T-cell (primary cell): ENCODE results near the gene UPK3A. TPM values are rescaled to one million over a fixed set of nuclear protein-coding genes. Genes with fewer than 3 reads are reported as not detected.

ENCODE experiments used
- ATAC-seq, 4 experiments: fragments of 200-7000 bp in 3 of 4; fragments of 150-1000 bp in 1 of 4; cut with Tn5 transposase; replicated peaks in 1 of 4; 1 replicate in 3 of 4; 2 replicates in 1 of 4; pipeline ENCODE4 v1.10.0; 2021; ENCODE audit warnings: moderate library complexity in 3 of 4, mild to moderate bottlenecking in 2 of 4, moderate number of reproducible peaks in 1 of 4
- CTCF ChIA-PET, 2 donors: fragments of 300-600 bp; sonication (Branson Sonifier 250); formaldehyde crosslinking; loops; one replicate each; lab custom pipeline; 2022; ENCODE audit warnings: antibody characterized with exemption in 2 of 2; lab: Charles Lee
- POLR2A ChIA-PET, 2 donors: fragments of 300-600 bp; sonication (Branson Sonifier 250); formaldehyde crosslinking; loops; one replicate each; lab custom pipeline; 2022; ENCODE audit warnings: antibody characterized with exemption in 2 of 2; lab: Charles Lee
- DNase-seq, 35 experiments: peaks; one replicate each; pipeline versions ENCODE4 v3.0.0 to v3.0.0-alpha.2; 2013 to 2023
- H3K27ac ChIP-seq: one replicate; pipeline ENCODE4 v1.5.1; 2013; ENCODE audit warnings: low read length
- H3K27me3 ChIP-seq, 2 experiments: replicated peaks in 1 of 2; 1 replicate in 1 of 2; 2 replicates in 1 of 2; pipeline versions ENCODE4 v1.6.1 to v1.7.0; 2013; ENCODE audit warnings: low read length in 1 of 2, mixed read lengths in 1 of 2; ENCODE audit not compliant: control insufficient read depth in 2 of 2, insufficient read depth in 2 of 2; ENCODE audit errors: extremely low read depth in 1 of 2
- H3K36me3 ChIP-seq, 2 donors: 1 replicate in 1 of 2; 2 replicates in 1 of 2; pipeline versions ENCODE4 v1.6.1 to v1.7.0; 2013; ENCODE audit warnings: low read length in 1 of 2; ENCODE audit not compliant: control insufficient read depth in 2 of 2, insufficient read depth in 1 of 2; ENCODE audit errors: extremely low read depth in 1 of 2
- H3K4me1 ChIP-seq, 2 experiments: 1 replicate in 1 of 2; 2 replicates in 1 of 2; pipeline versions ENCODE4 v1.6.1 to v1.7.0; 2013; ENCODE audit warnings: low read length in 2 of 2, mixed read lengths in 1 of 2; ENCODE audit not compliant: insufficient read depth in 2 of 2, control insufficient read depth in 1 of 2; ENCODE audit errors: extremely low read depth in 1 of 2
- H3K4me3 ChIP-seq, 2 donors: 1 replicate in 1 of 2; 2 replicates in 1 of 2; pipeline versions ENCODE4 v1.5.1 to v1.7.0; 2013; ENCODE audit warnings: mild to moderate bottlenecking in 2 of 2, low read length in 1 of 2, moderate library complexity in 1 of 2; ENCODE audit not compliant: control insufficient read depth in 1 of 2; ENCODE audit errors: extremely low read depth in 1 of 2
- H3K9me3 ChIP-seq: 2 replicates; pipeline ENCODE4 v1.7.0; 2013
- H3K27ac Mint-ChIP-seq, 2 donors: one replicate each; pipeline ENCODE4 v1.8.0; 2020 to 2021; ENCODE audit warnings: mild to moderate bottlenecking in 2 of 2, mixed read lengths in 2 of 2
- H3K27me3 Mint-ChIP-seq, 2 donors: one replicate each; pipeline ENCODE4 v1.8.0; 2021 to 2022; ENCODE audit warnings: mixed read lengths in 2 of 2
- H3K36me3 Mint-ChIP-seq: one replicate; pipeline ENCODE4 v1.8.0; 2021; ENCODE audit warnings: mixed read lengths
- H3K4me1 Mint-ChIP-seq, 3 donors: one replicate each; pipeline ENCODE4 v1.8.0; 2020 to 2022; ENCODE audit warnings: mixed read lengths in 3 of 3, mild to moderate bottlenecking in 1 of 3
- H3K4me3 Mint-ChIP-seq, 3 donors: one replicate each; pipeline ENCODE4 v1.8.0; 2020 to 2022; ENCODE audit warnings: mild to moderate bottlenecking in 3 of 3, mixed read lengths in 3 of 3, moderate library complexity in 3 of 3
- H3K9me3 Mint-ChIP-seq, 3 donors: one replicate each; pipeline ENCODE4 v1.8.0; 2020 to 2022; ENCODE audit warnings: mixed read lengths in 3 of 3
- WGBS: methylation state at CpG from one replicate; pipeline ENCODE4 v1.1.5; 2013; ENCODE audit warnings: missing lambda C conversion rate; ENCODE audit not compliant: insufficient coverage; 5-methylcytosine and 5-hydroxymethylcytosine counted together
- total RNA-seq, 35 experiments: library from RNA in 6 of 35; stranded (reverse) in 6 of 35; fragments of 120-200 nt in 1 of 35; gene quantifications; one replicate each; pipeline versions ENCODE4 v1.2.1 to v1.2.4 and lab custom pipeline; 2013 to 2026

UPK3A gene
- total RNA-seq, 5 donors from 2014 or later (not counting 1 experiment from before 2014, with no cell fraction given): not detected

GRCh38 chr22:45306139-45306538 lies 21.4 kb downstream of the UPK3A start:
- H3K27me3 Mint-ChIP-seq: no peaks in the 10 kb centered on the region
- peaks cover 4% of the 10 kb centered on the region for H3K36me3 Mint-ChIP-seq
- WGBS: 98% methylated on average over 8 of the region's 9 CpGs
- ChIA-PET POLR2A (no interaction called here), CTCF (interaction anchor here in 1 of 2 donors (0.5 kb wide), 1 partner anchor 35 kb away, joined by 3 read pairs; no protein-coding TSS in a partner anchor)
- Histone ChIP-seq H3K9me3 (no peaks in the 10 kb centered on the region), H3K36me3 (no peaks in the 10 kb centered on the region), H3K4me3 (no peak overlapping the region), H3K27ac (no peak overlapping the region), H3K27me3 (peaks cover 0 to 5% of the 10 kb centered on the region in 2 experiments), H3K4me1 (peaks cover 7 to 22% of the 10 kb centered on the region in 2 experiments)
- H3K4me1 Mint-ChIP-seq: peaks cover 17 to 21% (median 18%) of the 10 kb centered on the region in 3 donors
- DNase-seq: no peak
- ATAC-seq: no peak
- H3K4me3 Mint-ChIP-seq: no peak overlapping the region
- H3K27ac Mint-ChIP-seq: no peak overlapping the region
- H3K9me3 Mint-ChIP-seq: no peaks in the 10 kb centered on the region

GRCh38 chr22:45308391-45308956 lies 23.7 kb downstream of the UPK3A start:
- H3K9me3 Mint-ChIP-seq: no peaks in the 10 kb centered on the region
- H3K27ac ChIP-seq: peak overlapping the region; percentile 76
- POLR2A ChIA-PET: no interaction called here
- CTCF ChIA-PET: interaction anchor here in 1 of 2 donors (0.5 kb wide), 1 partner anchor 33 kb away, joined by 3 read pairs; no protein-coding TSS in a partner anchor
- WGBS: 91% methylated on average over 2 of the region's 6 CpGs
- ATAC-seq (no peak), DNase-seq (no peak)
- H3K4me3 Mint-ChIP-seq: peak overlapping the region; percentile 81 to 89 (median 85)
- peaks cover 13% of the 10 kb centered on the region for H3K36me3 Mint-ChIP-seq
- H3K27ac Mint-ChIP-seq: peak overlapping the region; percentile 91 to 95
- peaks cover 0 to 5% of the 10 kb centered on the region in 2 experiments for H3K27me3 ChIP-seq
- H3K27me3 Mint-ChIP-seq: no peaks in the 10 kb centered on the region
- no peaks in the 10 kb centered on the region for H3K36me3 ChIP-seq
- no peak overlapping the region for H3K4me3 ChIP-seq
- no peaks in the 10 kb centered on the region for H3K9me3 ChIP-seq
- H3K4me1 ChIP-seq: peaks cover 7 to 39% of the 10 kb centered on the region in 2 experiments
- peaks cover 39 to 44% (median 39%) of the 10 kb centered on the region in 3 donors for H3K4me1 Mint-ChIP-seq

- peak overlapping the region; percentile 60 to 63 for H3K4me3 ChIP-seq
- Mint-ChIP-seq H3K27ac (peak overlapping the region; percentile 91 to 95), H3K36me3 (peaks cover 13% of the 10 kb centered on the region), H3K4me1 (peaks cover 43 to 48% (median 44%) of the 10 kb centered on the region in 3 donors), H3K27me3 (no peaks in the 10 kb centered on the region), H3K9me3 (no peaks in the 10 kb centered on the region), H3K4me3 (peak overlapping the region; percentile 81 to 89 (median 85))
- no peaks in the 10 kb centered on the region for H3K9me3 ChIP-seq
- DNase-seq (peak in 1 of 35 experiments; percentile 51), ATAC-seq (no peak)
- POLR2A ChIA-PET: no interaction called here
- 46% methylated on average over 18 of the region's 25 CpGs for WGBS
- peak overlapping the region; percentile 76 for H3K27ac ChIP-seq
- peaks cover 0 to 5% of the 10 kb centered on the region in 2 experiments for H3K27me3 ChIP-seq
- peaks cover 7 to 39% of the 10 kb centered on the region in 2 experiments for H3K4me1 ChIP-seq
- no peaks in the 10 kb centered on the region for H3K36me3 ChIP-seq
- CTCF ChIA-PET: no interaction called here
These were observed 24.2 kb downstream of the UPK3A start for GRCh38 chr22:45308957-45309421.

- Mint-ChIP-seq H3K27me3 (no peaks in the 10 kb centered on the region), H3K4me1 (peaks cover 49 to 55% (median 51%) of the 10 kb centered on the region in 3 donors), H3K36me3 (peaks cover 13% of the 10 kb centered on the region), H3K9me3 (no peaks in the 10 kb centered on the region), H3K4me3 (peak within 1 kb of the TSS; percentile 85 to 89 (median 88)), H3K27ac (peak within 1 kb of the TSS; percentile 91 to 95)
- Histone ChIP-seq H3K4me1 (peaks cover 7 to 39% of the 10 kb centered on the region in 2 experiments), H3K27me3 (peaks cover 0 to 5% of the 10 kb centered on the region in 2 experiments), H3K9me3 (no peaks in the 10 kb centered on the region), H3K4me3 (peak within 1 kb of the TSS; percentile 70 to 81), H3K27ac (peak within 1 kb of the TSS; percentile 76), H3K36me3 (no peaks in the 10 kb centered on the region)
- WGBS: under 1% methylated on average over 95 of the region's 95 CpGs
- ChIA-PET POLR2A (no interaction called here), CTCF (no interaction called here)
- ATAC-seq (peak; percentile 85 to 93 (median 88)), DNase-seq (peak; percentile 82 to 100 (median 92))
These were observed 24.9 kb downstream of the UPK3A start, which contains the start of gene FAM118A for GRCh38 chr22:45309422-45310227. Gene FAM118A (plus strand): TSS chr22:45309934. CDS start chr22:45322380, 12,446 bp downstream.

GRCh38 chr22:45310331-45310976 lies 25.7 kb downstream of the UPK3A start:
- WGBS: 7% methylated on average over 30 of the region's 33 CpGs
- Mint-ChIP-seq H3K27me3 (no peaks in the 10 kb centered on the region), H3K4me1 (peaks cover 57 to 63% (median 59%) of the 10 kb centered on the region in 3 donors), H3K27ac (peak overlapping the region; percentile 89 to 91), H3K4me3 (peak overlapping the region; percentile 85 to 89 (median 88)), H3K9me3 (no peaks in the 10 kb centered on the region), H3K36me3 (peaks cover 13% of the 10 kb centered on the region)
- peak overlapping the region; percentile 76 for H3K27ac ChIP-seq
- no peaks in the 10 kb centered on the region for H3K36me3 ChIP-seq
- CTCF ChIA-PET: no interaction called here
- peak overlapping the region; percentile 70 to 81 for H3K4me3 ChIP-seq
- H3K4me1 ChIP-seq: peaks cover 7 to 40% of the 10 kb centered on the region in 2 experiments
- POLR2A ChIA-PET: interaction anchor here (0.5 to 0.6 kb wide), 2 partner anchors 23 to 66 kb away, joined by 3 to 4 read pairs; no protein-coding TSS in a partner anchor
- H3K9me3 ChIP-seq: no peaks in the 10 kb centered on the region
- H3K27me3 ChIP-seq: peaks cover 0 to under 1% of the 10 kb centered on the region in 2 experiments
- no peak for ATAC-seq
- no peak for DNase-seq
